Measurements from ENCODE around the gene LAMC1. TPM values are rescaled to one million over a fixed set of nuclear protein-coding genes. Genes with fewer than 3 reads are reported as not detected.

The LAMC1 gene
- total and polyA plus RNA-seq, 2 of the 4 experiments (the other 2 are of a cell fraction) = 249 to 394 TPM

GRCh38 chr1:182993746-182994145 lies 29.5 kb upstream of the LAMC1 start:
- Histone ChIP-seq H3K18ac (ENCODE audit: low read depth, low read length) (no peak overlapping the region), H3K9me3 (ENCODE audit: control insufficient read depth, insufficient read depth, low read length) (no peaks in the 10 kb centered on the region), H2BK120ac (ENCODE audit: low read depth, low read length) (no peak overlapping the region), H2AK9ac (replicated peaks; ENCODE audit: low read depth, low read length, poor library complexity) (no peak overlapping the region), H3K4me2 (ENCODE audit: low read depth, low read length) (no peak overlapping the region), H3K23ac (ENCODE audit: low read depth, low read length) (no peak overlapping the region), H3K56ac (ENCODE audit: extremely low read depth, insufficient read depth, low read length) (no peak overlapping the region), H2AFZ (replicated peaks; ENCODE audit: low read length, poor library complexity) (no peak overlapping the region), H3K79me1 (ENCODE audit: low read depth in 1 of 2, low read length in 2 of 2) (no peaks in the 10 kb centered on the region), H3K4me3 (ENCODE audit: insufficient read depth, low read depth, low read length) (no peak overlapping the region), H2BK5ac (ENCODE audit: low read depth, low read length, poor library complexity, severe bottlenecking) (no peak overlapping the region), H4K5ac (ENCODE audit: low read depth, low read length) (no peak overlapping the region), H3K4me1 (ENCODE audit: control insufficient read depth, insufficient read depth, low read length) (peaks cover 7% of the 10 kb centered on the region), H3K9me1 (ENCODE audit: insufficient read depth, low read length) (peaks cover 3% of the 10 kb centered on the region; the same call in 1 of the 2 replicates), H3K27ac (ENCODE audit: insufficient read depth, low read length) (no peak overlapping the region), H4K91ac (ENCODE audit: insufficient read depth, low read depth, low read length) (no peak overlapping the region), H2AK5ac (ENCODE audit: low read depth, low read length) (no peak overlapping the region), H3K4ac (ENCODE audit: low read depth, low read length) (no peak overlapping the region), H3K27me3 (ENCODE audit: control insufficient read depth, insufficient read depth, low read length) (no peaks in the 10 kb centered on the region), H3K9ac (ENCODE audit: low read depth, low read length) (no peak overlapping the region), H3K36me3 (ENCODE audit: control insufficient read depth, insufficient read depth, low read length) (no peaks in the 10 kb centered on the region), H4K20me1 (ENCODE audit: insufficient read depth, low read length) (no peaks in the 10 kb centered on the region), H2BK20ac (ENCODE audit: low read depth, low read length) (no peak overlapping the region), H4K8ac (ENCODE audit: low read depth in 2 of 2, low read length in 2 of 2) (no peak overlapping the region), H3K14ac (replicated peaks; ENCODE audit: low read depth, low read length) (0 out of 2 replicates have a peak overlapping the region, but pooled peaks have one; percentile 27), H2BK15ac (ENCODE audit: low read depth, low read length) (no peak overlapping the region)
- no peak for DNase-seq
- no peak for ATAC-seq (ENCODE audit: low read depth)
- BruUV-seq (replicated peaks) = no TSS peak
- no peak for TF ChIP-seq MAZ (IDR thresholded peaks at IDR 0.05; ENCODE audit: borderline replicate concordance, low read depth, low read length)
- TF ChIP-seq CEBPB (IDR thresholded peaks at IDR 0.05; ENCODE audit: low read depth, low read length) = no peak
- TF ChIP-seq CTCF (conservative IDR thresholded peaks at IDR 0.05; ENCODE audit: low read depth, low read length) = no peak
- TF ChIP-seq BHLHE40 (IDR thresholded peaks at IDR 0.05; ENCODE audit: low read depth, low read length) = no peak
- no peak for TF ChIP-seq RAD21 (IDR thresholded peaks at IDR 0.05; ENCODE audit: low read length)
- no peak for TF ChIP-seq RFX5 (IDR thresholded peaks at IDR 0.05; ENCODE audit: low read depth, low read length)
- TF ChIP-seq FOS (IDR thresholded peaks at IDR 0.05; ENCODE audit: low read depth, low read length) = no peak
- no peak for TF ChIP-seq SMC3 (IDR thresholded peaks at IDR 0.05; ENCODE audit: low read depth, low read length)
- CTCF ChIA-PET = interaction anchor here (1.6 kb wide), 1 partner anchor 31 kb away, joined by 6 read pairs; no protein-coding TSS in a partner anchor
- POLR2A ChIA-PET (ENCODE audit: unreplicated experiment) = no interaction called here
- dilution Hi-C loops (cut with HindIII; ENCODE audit: low sequenced_read_pairs, unreplicated experiment) (no loop called here), intact Hi-C loops (cut with micrococcal nuclease) (no loop called here), in situ Hi-C loops (cut with MboI; ENCODE audit: low sequenced_read_pairs) (no loop called here)

All from IMR-90 (cell line).